Measurements from ENCODE around the gene LRRIQ1. TPM values are rescaled to one million over a fixed set of nuclear protein-coding genes. Genes with fewer than 3 reads are reported as not detected.
"Not testable (repeated sequence)": the region's sequence is repeated elsewhere in the genome, so short reads cannot be mapped to it uniquely, and the experiment has no call there.

Gene LRRIQ1
- polyA plus RNA-seq, 3 donors, result 0.04 to 0.07 TPM; not detected in 1

- no peak overlapping the region for H3K27ac ChIP-seq (ENCODE audit: low read depth, low read length)
- WGBS, 3 donors, result 21 to 51% (median 47%) methylated on average over 2 of the region's 2 CpGs
These were observed 143.6 kb downstream of the LRRIQ1 start for GRCh38 chr12:85179680-85180270.

GRCh38 chr12:85182699-85183098 lies 146.5 kb downstream of the LRRIQ1 start:
- WGBS, 3 donors, result 54 to 74% (median 68%) methylated on average over 4 of the region's 4 CpGs

GRCh38 chr12:85183855-85184254 lies 147.7 kb downstream of the LRRIQ1 start:
- WGBS, 3 donors, result 50 to 65% (median 65%) methylated on average over 2 of the region's 2 CpGs
- H3K27ac ChIP-seq (ENCODE audit: low read depth, low read length), result no peak overlapping the region

More at GRCh38 chr12:85182699-85183098, 146.5 kb downstream of the LRRIQ1 start:
- H3K27ac ChIP-seq (ENCODE audit: low read depth, low read length), result no peak overlapping the region

- 63 to 73% (median 70%) methylated on average over 3 of the region's 3 CpGs for WGBS, 3 donors
- no peak overlapping the region for H3K27ac ChIP-seq (ENCODE audit: low read depth, low read length)
These were observed 150.1 kb downstream of the LRRIQ1 start for GRCh38 chr12:85186236-85186635.

- 91 to 95% (median 93%) methylated on average over 3 of the region's 3 CpGs for WGBS, 3 donors
These were observed 152.5 kb downstream of the LRRIQ1 start for GRCh38 chr12:85188619-85189018.

GRCh38 chr12:85190728-85191127 lies 154.6 kb downstream of the LRRIQ1 start:
- 55 to 74% (median 72%) methylated on average over 2 of the region's 2 CpGs for WGBS, 3 donors
- H3K27ac ChIP-seq (ENCODE audit: low read depth, low read length), result no peak overlapping the region

More at GRCh38 chr12:85188619-85189018, 152.5 kb downstream of the LRRIQ1 start:
- H3K27ac ChIP-seq (ENCODE audit: low read depth, low read length), result no peak overlapping the region

- H3K27ac ChIP-seq (ENCODE audit: low read depth, low read length), result not testable (repeated sequence)
- 71 to 81% (median 77%) methylated on average over 3 of the region's 3 CpGs for WGBS, 3 donors
These were observed 167.7 kb downstream of the LRRIQ1 start for GRCh38 chr12:85203809-85204208.

- WGBS, 3 donors, result 59 to 84% (median 67%) methylated on average over 4 of the region's 4 CpGs
- H3K27ac ChIP-seq (ENCODE audit: low read depth, low read length), result no peak overlapping the region
These were observed 170.4 kb downstream of the LRRIQ1 start for GRCh38 chr12:85206543-85206942.

- H3K27ac ChIP-seq (ENCODE audit: low read depth, low read length), result not testable (repeated sequence)
- 90 to 97% (median 92%) methylated on average over 1 of the region's 1 CpG for WGBS, 3 donors
These were observed 188.2 kb downstream of the LRRIQ1 start for GRCh38 chr12:85224339-85224738.

- 57 to 80% (median 79%) methylated on average over 1 of the region's 1 CpG for WGBS, 3 donors
These were observed 189.3 kb downstream of the LRRIQ1 start for GRCh38 chr12:85225501-85225900.

GRCh38 chr12:85237327-85237726 lies 201.2 kb downstream of the LRRIQ1 start:
- 47 to 62% (median 55%) methylated on average over 2 of the region's 2 CpGs for WGBS, 3 donors
- no peak overlapping the region for H3K27ac ChIP-seq (ENCODE audit: low read depth, low read length)

More at GRCh38 chr12:85225501-85225900, 189.3 kb downstream of the LRRIQ1 start:
- no peak overlapping the region for H3K27ac ChIP-seq (ENCODE audit: low read depth, low read length)

- no peak overlapping the region for H3K27ac ChIP-seq (ENCODE audit: low read depth, low read length)
- whole genome bisulfite sequencing, 3 donors, result 41 to 63% (median 47%) methylated on average over 3 of the region's 3 CpGs
These were observed 208.4 kb downstream of the LRRIQ1 start for GRCh38 chr12:85244561-85244960.

GRCh38 chr12:85253853-85254252 lies 217.7 kb downstream of the LRRIQ1 start:
- 50 to 63% (median 57%) methylated on average over 4 of the region's 4 CpGs for WGBS, 3 donors
- no peak overlapping the region for H3K27ac ChIP-seq (ENCODE audit: low read depth, low read length)

GRCh38 chr12:85257671-85258070 lies 221.5 kb downstream of the LRRIQ1 start:
- H3K27ac ChIP-seq (ENCODE audit: low read depth, low read length), result no peak overlapping the region
- WGBS, 3 donors, result 91 to 96% (median 91%) methylated on average over 1 of the region's 1 CpG

- no peak overlapping the region for H3K27ac ChIP-seq (ENCODE audit: low read depth, low read length)
- WGBS, 3 donors, result 65 to 87% (median 77%) methylated on average over 2 of the region's 2 CpGs
These were observed 224.3 kb downstream of the LRRIQ1 start for GRCh38 chr12:85260447-85260846.

GRCh38 chr12:85260896-85261295 lies 224.7 kb downstream of the LRRIQ1 start:
- WGBS, 3 donors, result 55 to 70% (median 68%) methylated on average over 3 of the region's 3 CpGs
- H3K27ac ChIP-seq (ENCODE audit: low read depth, low read length), result no peak overlapping the region

- H3K27ac ChIP-seq (ENCODE audit: low read depth, low read length), result no peak overlapping the region
- WGBS, 3 donors, result 43 to 69% (median 49%) methylated on average over 4 of the region's 4 CpGs
These were observed 230.2 kb downstream of the LRRIQ1 start for GRCh38 chr12:85266356-85266755.

- 6 to 8% (median 7%) methylated on average over 37 of the region's 37 CpGs for WGBS, 3 donors
- H3K27ac ChIP-seq (ENCODE audit: low read depth, low read length), result no peak overlapping the region
These were observed 237.5 kb downstream of the LRRIQ1 start for GRCh38 chr12:85273381-85274314.

GRCh38 chr12:85274315-85274651 lies 238.1 kb downstream of the LRRIQ1 start:
- no peak overlapping the region for H3K27ac ChIP-seq (ENCODE audit: low read depth, low read length)
- 13 to 15% (median 15%) methylated on average over 8 of the region's 8 CpGs for WGBS, 3 donors

Data from adipose tissue (tissue), 3 donors.